ENCODE results near the gene GAST. TPM values are rescaled to one million over a fixed set of nuclear protein-coding genes. Genes with fewer than 3 reads are reported as not detected.
"Not testable (repeated sequence)": the region's sequence is repeated elsewhere in the genome, so short reads cannot be mapped to it uniquely, and the experiment has no call there.

Gene GAST
- total RNA-seq, 1 donor from 2014 or later = not detected

DNA sequence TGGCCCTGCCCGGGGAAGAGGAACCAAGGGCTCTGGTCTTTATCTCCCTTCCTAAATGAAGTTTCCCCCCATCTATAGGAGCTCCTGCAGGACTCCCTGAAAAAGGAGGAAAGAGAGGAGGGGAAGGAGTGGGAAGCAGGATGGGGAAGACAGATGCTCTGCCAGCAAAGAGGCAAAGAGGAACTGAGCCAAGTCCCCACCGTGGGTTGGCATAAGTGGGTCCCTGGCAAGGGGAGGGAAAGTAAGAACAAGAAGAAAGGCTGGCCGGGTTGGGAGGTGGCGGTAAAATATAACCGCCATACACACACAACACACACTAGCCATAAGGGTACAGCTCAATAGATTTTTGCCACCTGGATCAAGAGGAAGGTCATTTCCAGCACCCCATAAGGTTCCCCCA, 29.5 kb upstream of the GAST start:
- TF ChIP-seq CTCF (IDR thresholded peaks at IDR 0.05; ENCODE audit: insufficient read depth, low read depth, low read length) = no peak
- TF ChIP-seq EZH2 (IDR thresholded peaks at IDR 0.05; ENCODE audit: insufficient read depth, low read length) = no peak
- peaks cover 3% of the 10 kb centered on the region for H3K27me3 ChIP-seq (ENCODE audit: insufficient read depth, low read length)
- Mint-ChIP-seq H3K9me3 (ENCODE audit: unreplicated experiment) (peaks cover 2% of the 10 kb centered on the region), H3K4me1 (ENCODE audit: low read depth, unreplicated experiment) (peaks cover 12% of the 10 kb centered on the region), H3K4me3 (ENCODE audit: unreplicated experiment) (no peak overlapping the region), H3K27ac (ENCODE audit: unreplicated experiment) (no peak overlapping the region), H3K36me3 (ENCODE audit: low read depth, unreplicated experiment) (peaks cover 3% of the 10 kb centered on the region), H3K27me3 (ENCODE audit: low read depth, unreplicated experiment) (peaks cover 4% of the 10 kb centered on the region)
- no peak overlapping the region for H3K9ac ChIP-seq (ENCODE audit: low read length)
- H3K4me3 ChIP-seq (ENCODE audit: insufficient read depth, low read depth, low read length) = no peak overlapping the region
- no peak for DNase-seq (ENCODE audit: low read depth)
- no peak for FAIRE-seq
- H3K9me3 ChIP-seq (ENCODE audit: insufficient read depth, low read depth, low read length) = no peaks in the 10 kb centered on the region
- no peak overlapping the region for H2AFZ ChIP-seq (ENCODE audit: low read depth, low read length)
- H3K4me2 ChIP-seq (ENCODE audit: low read length) = no peak overlapping the region
- H3K4me1 ChIP-seq (ENCODE audit: insufficient read depth, low read length) = peaks cover 14% of the 10 kb centered on the region
- no peaks in the 10 kb centered on the region for H3K36me3 ChIP-seq (ENCODE audit: insufficient read depth, low read length)
- H4K20me1 ChIP-seq (ENCODE audit: insufficient read depth, low read length) = no peaks in the 10 kb centered on the region
- no peak overlapping the region for H3K27ac ChIP-seq (ENCODE audit: low read depth, low read length)
- H3K79me2 ChIP-seq (ENCODE audit: insufficient read depth, low read length) = no peaks in the 10 kb centered on the region

DNA sequence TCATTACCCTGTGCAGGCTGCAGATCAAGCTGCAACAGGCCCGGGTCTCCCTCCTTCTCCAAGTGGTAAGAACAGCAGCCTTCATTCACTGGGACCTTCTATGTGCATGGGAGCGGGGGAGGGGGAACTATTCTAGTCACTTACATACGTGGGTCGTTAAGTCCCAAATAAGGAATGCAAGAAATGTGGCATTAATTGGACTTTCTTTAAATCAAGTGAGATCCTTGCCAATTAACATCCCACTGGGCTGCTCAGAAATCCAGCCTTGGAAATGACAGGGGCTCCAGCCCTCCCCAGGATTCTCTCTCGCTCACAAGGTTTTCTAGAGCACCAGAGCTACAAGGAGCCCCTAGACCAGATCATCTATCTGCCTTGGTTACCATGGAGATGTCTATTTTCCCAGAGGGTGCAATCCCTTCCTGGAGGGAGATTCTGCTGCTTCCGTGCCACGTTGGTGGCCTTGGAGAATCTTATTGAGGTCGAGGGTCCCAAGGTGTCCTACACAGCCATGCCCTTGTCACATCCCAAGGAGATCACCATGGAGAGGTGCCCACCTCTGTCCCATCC, 28.6 kb upstream of the GAST start:
- Histone ChIP-seq H3K27ac (ENCODE audit: low read depth, low read length) (no peak overlapping the region), H2AFZ (ENCODE audit: low read depth, low read length) (no peak overlapping the region), H3K4me1 (ENCODE audit: insufficient read depth, low read length) (peaks cover 18% of the 10 kb centered on the region), H3K4me2 (ENCODE audit: low read length) (no peak overlapping the region), H3K27me3 (ENCODE audit: insufficient read depth, low read length) (peaks cover 3% of the 10 kb centered on the region), H3K9ac (ENCODE audit: low read length) (no peak overlapping the region), H4K20me1 (ENCODE audit: insufficient read depth, low read length) (no peaks in the 10 kb centered on the region), H3K4me3 (ENCODE audit: insufficient read depth, low read depth, low read length) (no peak overlapping the region), H3K9me3 (ENCODE audit: insufficient read depth, low read depth, low read length) (no peaks in the 10 kb centered on the region), H3K36me3 (ENCODE audit: insufficient read depth, low read length) (no peaks in the 10 kb centered on the region), H3K79me2 (ENCODE audit: insufficient read depth, low read length) (no peaks in the 10 kb centered on the region)
- Mint-ChIP-seq H3K36me3 (ENCODE audit: low read depth, unreplicated experiment) (peaks cover 3% of the 10 kb centered on the region), H3K9me3 (ENCODE audit: unreplicated experiment) (peaks cover 2% of the 10 kb centered on the region), H3K4me3 (ENCODE audit: unreplicated experiment) (no peak overlapping the region), H3K27me3 (ENCODE audit: low read depth, unreplicated experiment) (peaks cover 4% of the 10 kb centered on the region), H3K27ac (ENCODE audit: unreplicated experiment) (no peak overlapping the region), H3K4me1 (ENCODE audit: low read depth, unreplicated experiment) (peaks cover 8% of the 10 kb centered on the region)
- DNase-seq (ENCODE audit: low read depth) (no peak), FAIRE-seq (no peak)
- TF ChIP-seq EZH2 (IDR thresholded peaks at IDR 0.05; ENCODE audit: insufficient read depth, low read length) = no peak
- TF ChIP-seq CTCF (IDR thresholded peaks at IDR 0.05; ENCODE audit: insufficient read depth, low read depth, low read length) = no peak

- H3K9me3 Mint-ChIP-seq (ENCODE audit: unreplicated experiment) = peaks cover 2% of the 10 kb centered on the region
- Histone ChIP-seq H3K27ac (ENCODE audit: low read depth, low read length) (no peak overlapping the region), H3K9ac (ENCODE audit: low read length) (no peak overlapping the region), H3K79me2 (ENCODE audit: insufficient read depth, low read length) (peaks cover 3% of the 10 kb centered on the region), H4K20me1 (ENCODE audit: insufficient read depth, low read length) (peaks cover 2% of the 10 kb centered on the region), H3K27me3 (ENCODE audit: insufficient read depth, low read length) (peaks cover 3% of the 10 kb centered on the region), H3K36me3 (ENCODE audit: insufficient read depth, low read length) (no peaks in the 10 kb centered on the region), H2AFZ (ENCODE audit: low read depth, low read length) (no peak overlapping the region), H3K4me3 (ENCODE audit: insufficient read depth, low read depth, low read length) (no peak overlapping the region), H3K4me1 (ENCODE audit: insufficient read depth, low read length) (peaks cover 13% of the 10 kb centered on the region), H3K4me2 (ENCODE audit: low read length) (no peak overlapping the region), H3K9me3 (ENCODE audit: insufficient read depth, low read depth, low read length) (no peaks in the 10 kb centered on the region)
- FAIRE-seq = no peak
- no peak overlapping the region for H3K27ac Mint-ChIP-seq (ENCODE audit: unreplicated experiment)
- no peak for TF ChIP-seq CTCF (IDR thresholded peaks at IDR 0.05; ENCODE audit: insufficient read depth, low read depth, low read length)
- TF ChIP-seq EZH2 (IDR thresholded peaks at IDR 0.05; ENCODE audit: insufficient read depth, low read length) = no peak
- DNase-seq (ENCODE audit: low read depth) = no peak
- H3K4me1 Mint-ChIP-seq (ENCODE audit: low read depth, unreplicated experiment) = peaks cover 3% of the 10 kb centered on the region
- no peak overlapping the region for H3K4me3 Mint-ChIP-seq (ENCODE audit: unreplicated experiment)
- peaks cover 4% of the 10 kb centered on the region for H3K27me3 Mint-ChIP-seq (ENCODE audit: low read depth, unreplicated experiment)
- peaks cover 3% of the 10 kb centered on the region for H3K36me3 Mint-ChIP-seq (ENCODE audit: low read depth, unreplicated experiment)
These were observed 28.1 kb upstream of the GAST start for GRCh38 chr17:41684035-41684434.

GRCh38 chr17:41685753-41686152, 26.4 kb upstream of the GAST start:
- Histone ChIP-seq H4K20me1 (ENCODE audit: insufficient read depth, low read length) (peaks cover 18% of the 10 kb centered on the region), H3K36me3 (ENCODE audit: insufficient read depth, low read length) (peaks cover 14% of the 10 kb centered on the region), H3K4me1 (ENCODE audit: insufficient read depth, low read length) (peaks cover 18% of the 10 kb centered on the region), H3K79me2 (ENCODE audit: insufficient read depth, low read length) (peaks cover 21% of the 10 kb centered on the region)
- not testable (repeated sequence) for H3K4me3 Mint-ChIP-seq (ENCODE audit: unreplicated experiment); H3K4me2 ChIP-seq (ENCODE audit: low read length); FAIRE-seq; H3K9me3 ChIP-seq (ENCODE audit: insufficient read depth, low read depth, low read length); H3K27me3 Mint-ChIP-seq (ENCODE audit: low read depth, unreplicated experiment); H3K27ac ChIP-seq (ENCODE audit: low read depth, low read length); H2AFZ ChIP-seq (ENCODE audit: low read depth, low read length); H3K4me3 ChIP-seq (ENCODE audit: insufficient read depth, low read depth, low read length); H3K27ac Mint-ChIP-seq (ENCODE audit: unreplicated experiment); DNase-seq (ENCODE audit: low read depth); H3K9me3 Mint-ChIP-seq (ENCODE audit: unreplicated experiment); H3K4me1 Mint-ChIP-seq (ENCODE audit: low read depth, unreplicated experiment); H3K27me3 ChIP-seq (ENCODE audit: insufficient read depth, low read length); H3K9ac ChIP-seq (ENCODE audit: low read length)
- peaks cover 15% of the 10 kb centered on the region for H3K36me3 Mint-ChIP-seq (ENCODE audit: low read depth, unreplicated experiment)

Measured in astrocyte (in vitro differentiated cells and primary cell).